Measurements from ENCODE around the gene TMEM39A.

The TMEM39A gene

DNA sequence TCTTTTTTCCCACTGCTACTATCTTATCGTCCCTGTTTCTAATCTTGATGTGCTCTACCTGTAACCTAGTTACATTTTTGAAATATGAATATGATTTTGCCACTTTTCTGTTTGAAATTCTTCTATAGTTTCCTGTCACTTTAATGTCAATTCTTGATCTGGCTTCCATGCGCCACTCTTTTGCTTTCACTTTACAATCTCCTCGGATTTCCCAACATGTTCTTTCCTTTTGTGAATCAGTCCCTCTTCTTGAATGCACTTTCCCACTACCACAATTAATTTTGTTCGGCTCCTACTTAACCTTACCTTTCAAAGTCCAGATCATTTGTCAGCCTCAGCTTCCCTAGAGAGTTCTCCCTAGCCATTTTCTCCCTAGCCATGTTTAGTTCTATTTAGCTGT is 43.2 kb upstream of the TMEM39A start:
- Histone ChIP-seq H3K9ac (ENCODE audit: low read length) (no peak overlapping the region), H2AFZ (ENCODE audit: low read depth, low read length) (no peak overlapping the region), H2BK12ac (ENCODE audit: low read length in 2 of 2) (no peak overlapping the region), H3K4me3 (ENCODE audit: insufficient read depth in 1 of 2, low read depth in 1 of 2, low read length in 2 of 2) (no peak overlapping the region), H3K27me3 (ENCODE audit: control insufficient read depth in 1 of 2, insufficient read depth in 1 of 2, low read length in 2 of 2) (no peaks in the 10 kb centered on the region), H3K14ac (ENCODE audit: low read length in 2 of 2) (no peak overlapping the region), H3K18ac (ENCODE audit: low read depth in 1 of 2, low read length in 2 of 2) (no peak overlapping the region), H3K23ac (ENCODE audit: low read length in 2 of 2) (no peak overlapping the region), H3K36me3 (ENCODE audit: control insufficient read depth in 1 of 2, insufficient read depth in 2 of 2, low read depth in 1 of 2, low read length in 2 of 2) (peaks cover 13 to 83% of the 10 kb centered on the region in 2 experiments), H2AK5ac (ENCODE audit: low read length, severe bottlenecking) (no peak overlapping the region), H3K27ac (ENCODE audit: low read length, poor library complexity, severe bottlenecking) (no peak overlapping the region), H2BK15ac (ENCODE audit: low read depth, poor library complexity, severe bottlenecking) (no peak overlapping the region), H4K91ac (ENCODE audit: low read length) (no peak overlapping the region), H3K79me1 (replicated peaks; ENCODE audit: low read length, poor library complexity, severe bottlenecking) (peaks cover 12% of the 10 kb centered on the region), H2BK5ac (ENCODE audit: low read depth, low read length, poor library complexity, severe bottlenecking) (no peak overlapping the region), H3K9me3 (ENCODE audit: control insufficient read depth, low read length) (no peaks in the 10 kb centered on the region), H3K4me2 (ENCODE audit: low read length, poor library complexity, severe bottlenecking) (no peak overlapping the region), H3K4me1 (ENCODE audit: control insufficient read depth, insufficient read depth, low read depth, low read length) (peaks cover 2% of the 10 kb centered on the region), H3K4ac (ENCODE audit: low read depth in 1 of 2, low read length in 2 of 2) (no peak overlapping the region), H4K8ac (ENCODE audit: low read length) (no peak overlapping the region), H2BK120ac (ENCODE audit: low read depth, low read length) (no peak overlapping the region)
- 99% methylated on average over 4 of the region's 4 CpGs for WGBS
- DNase-seq: no peak

DNA sequence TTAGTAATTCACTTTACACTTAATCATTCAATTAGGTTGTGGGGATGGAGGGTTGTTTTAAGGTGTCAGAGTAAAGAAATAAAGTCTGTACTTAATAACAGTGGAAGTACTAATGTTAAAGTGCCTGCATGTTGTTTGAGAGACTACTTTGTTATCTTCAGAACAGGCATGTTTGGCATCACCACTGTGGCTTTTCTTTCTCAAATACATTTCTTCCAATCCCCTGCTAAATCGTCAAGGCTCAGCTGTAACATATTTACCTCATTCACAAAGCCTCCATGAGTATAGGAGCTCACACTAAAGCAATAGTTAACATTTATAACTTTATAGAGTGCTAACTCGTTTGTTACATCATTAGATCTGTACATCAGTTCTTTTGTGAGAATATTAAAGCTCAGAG is 37.5 kb upstream of the TMEM39A start:
- Histone ChIP-seq H3K27me3 (ENCODE audit: control insufficient read depth in 1 of 2, insufficient read depth in 1 of 2, low read length in 2 of 2) (no peaks in the 10 kb centered on the region), H2AK5ac (ENCODE audit: low read length, severe bottlenecking) (no peak overlapping the region), H2BK15ac (ENCODE audit: low read depth, poor library complexity, severe bottlenecking) (no peak overlapping the region), H3K4ac (ENCODE audit: low read depth in 1 of 2, low read length in 2 of 2) (no peak overlapping the region), H3K4me2 (ENCODE audit: low read length, poor library complexity, severe bottlenecking) (peak overlapping the region; percentile 16), H3K9ac (ENCODE audit: low read length) (peak overlapping the region; percentile 100), H3K4me3 (ENCODE audit: insufficient read depth in 1 of 2, low read depth in 1 of 2, low read length in 2 of 2) (peak overlapping the region in 1 of 2 experiments; percentile 100), H3K36me3 (ENCODE audit: control insufficient read depth in 1 of 2, insufficient read depth in 2 of 2, low read depth in 1 of 2, low read length in 2 of 2) (peaks cover 6 to 43% of the 10 kb centered on the region in 2 experiments), H2BK12ac (ENCODE audit: low read length in 2 of 2) (no peak overlapping the region), H2BK120ac (ENCODE audit: low read depth, low read length) (no peak overlapping the region), H3K14ac (ENCODE audit: low read length in 2 of 2) (no peak overlapping the region), H2AFZ (ENCODE audit: low read depth, low read length) (no peak overlapping the region), H3K79me1 (replicated peaks; ENCODE audit: low read length, poor library complexity, severe bottlenecking) (peaks cover 7% of the 10 kb centered on the region), H4K91ac (ENCODE audit: low read length) (no peak overlapping the region), H3K18ac (ENCODE audit: low read depth in 1 of 2, low read length in 2 of 2) (no peak overlapping the region), H3K27ac (ENCODE audit: low read length, poor library complexity, severe bottlenecking) (no peak overlapping the region), H3K9me3 (ENCODE audit: control insufficient read depth, low read length) (no peaks in the 10 kb centered on the region), H3K4me1 (ENCODE audit: control insufficient read depth, insufficient read depth, low read depth, low read length) (peaks cover 6% of the 10 kb centered on the region), H3K23ac (ENCODE audit: low read length in 2 of 2) (no peak overlapping the region), H4K8ac (ENCODE audit: low read length) (no peak overlapping the region), H2BK5ac (ENCODE audit: low read depth, low read length, poor library complexity, severe bottlenecking) (no peak overlapping the region)
- no peak for DNase-seq
- 80% methylated on average over 1 of the region's 2 CpGs for WGBS

DNA sequence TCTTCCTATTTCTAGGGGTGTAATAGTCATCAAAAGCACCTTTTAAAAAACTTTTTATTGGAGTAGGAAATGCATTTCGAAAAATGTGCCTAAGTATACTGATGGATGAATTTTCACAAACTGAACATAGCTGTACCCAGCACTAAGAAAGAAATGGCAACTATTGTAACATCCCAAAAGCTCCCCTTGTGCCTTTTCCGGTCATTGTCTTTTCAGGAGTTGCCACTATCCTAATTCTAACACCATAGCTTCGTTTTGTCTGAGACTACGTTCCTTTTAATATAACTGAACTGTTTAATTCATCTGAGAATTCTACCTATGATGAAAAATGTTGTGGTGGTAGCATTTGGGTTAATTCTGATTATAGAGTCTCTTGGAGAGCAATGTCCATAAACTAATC is 36.9 kb upstream of the TMEM39A start:
- no peak overlapping the region for H2BK5ac ChIP-seq (ENCODE audit: low read depth, low read length, poor library complexity, severe bottlenecking)
- H2BK15ac ChIP-seq (ENCODE audit: low read depth, poor library complexity, severe bottlenecking): no peak overlapping the region
- H3K9me3 ChIP-seq (ENCODE audit: control insufficient read depth, low read length): no peaks in the 10 kb centered on the region
- peak overlapping the region; percentile 100 for H3K9ac ChIP-seq (ENCODE audit: low read length)
- H4K8ac ChIP-seq (ENCODE audit: low read length): no peak overlapping the region
- no peak overlapping the region for H3K27ac ChIP-seq (ENCODE audit: low read length, poor library complexity, severe bottlenecking)
- no peaks in the 10 kb centered on the region for H3K27me3 ChIP-seq (ENCODE audit: control insufficient read depth in 1 of 2, insufficient read depth in 1 of 2, low read length in 2 of 2)
- peaks cover 6% of the 10 kb centered on the region for H3K79me1 ChIP-seq (replicated peaks; ENCODE audit: low read length, poor library complexity, severe bottlenecking)
- H3K4me2 ChIP-seq (ENCODE audit: low read length, poor library complexity, severe bottlenecking): no peak overlapping the region
- no peak overlapping the region for H3K18ac ChIP-seq (ENCODE audit: low read depth in 1 of 2, low read length in 2 of 2)
- H3K14ac ChIP-seq (ENCODE audit: low read length in 2 of 2): no peak overlapping the region
- DNase-seq: no peak
- H3K4ac ChIP-seq (ENCODE audit: low read depth in 1 of 2, low read length in 2 of 2): no peak overlapping the region
- H2BK12ac ChIP-seq (ENCODE audit: low read length in 2 of 2): no peak overlapping the region
- H2AK5ac ChIP-seq (ENCODE audit: low read length, severe bottlenecking): no peak overlapping the region
- peaks cover 3 to 36% of the 10 kb centered on the region in 2 experiments for H3K36me3 ChIP-seq (ENCODE audit: control insufficient read depth in 1 of 2, insufficient read depth in 2 of 2, low read depth in 1 of 2, low read length in 2 of 2)
- H3K4me1 ChIP-seq (ENCODE audit: control insufficient read depth, insufficient read depth, low read depth, low read length): peaks cover 6% of the 10 kb centered on the region
- H3K23ac ChIP-seq (ENCODE audit: low read length in 2 of 2): no peak overlapping the region
- H3K4me3 ChIP-seq (ENCODE audit: insufficient read depth in 1 of 2, low read depth in 1 of 2, low read length in 2 of 2): peak overlapping the region in 1 of 2 experiments; percentile 100
- 92% methylated on average over 2 of the region's 4 CpGs for WGBS
- no peak overlapping the region for H2AFZ ChIP-seq (ENCODE audit: low read depth, low read length)
- H4K91ac ChIP-seq (ENCODE audit: low read length): no peak overlapping the region
- no peak overlapping the region for H2BK120ac ChIP-seq (ENCODE audit: low read depth, low read length)

DNA sequence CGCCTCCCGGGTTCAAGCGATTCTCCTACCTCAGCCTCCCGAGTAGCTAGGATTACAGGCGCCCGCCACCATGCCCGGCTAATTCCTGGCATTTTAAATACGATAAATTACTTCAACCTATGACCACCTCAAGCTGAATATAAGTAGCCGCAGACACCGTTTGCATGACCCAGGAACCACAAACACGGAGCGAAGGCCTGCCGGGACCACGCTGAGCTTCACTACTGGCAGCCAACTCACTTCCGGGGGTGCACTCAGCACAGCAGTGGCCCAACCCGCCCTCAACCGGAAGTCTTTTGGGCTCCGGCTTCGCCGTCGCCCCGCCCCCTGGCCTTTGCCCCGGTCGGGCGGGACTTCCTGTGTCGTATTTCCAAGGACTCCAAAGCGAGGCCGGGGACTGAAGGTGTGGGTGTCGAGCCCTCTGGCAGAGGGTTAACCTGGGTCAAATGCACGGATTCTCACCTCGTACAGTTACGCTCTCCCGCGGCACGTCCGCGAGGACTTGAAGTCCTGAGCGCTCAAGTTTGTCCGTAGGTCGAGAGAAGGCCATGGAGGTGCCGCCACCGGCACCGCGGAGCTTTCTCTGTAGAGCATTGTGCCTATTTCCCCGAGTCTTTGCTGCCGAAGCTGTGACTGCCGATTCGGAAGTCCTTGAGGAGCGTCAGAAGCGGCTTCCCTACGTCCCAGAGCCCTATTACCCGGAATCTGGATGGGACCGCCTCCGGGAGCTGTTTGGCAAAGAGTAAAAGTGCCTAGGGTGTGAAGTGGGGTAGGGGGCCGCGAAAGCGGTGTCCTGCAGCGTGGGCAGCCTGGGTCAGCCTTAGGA is 35.0 kb upstream of the TMEM39A start, which contains the start of gene TIMMDC1:
Gene TIMMDC1 (plus strand): TSS at position 362 of the 826 bp plus-strand sequence. CDS start 187 bp downstream, at position 549.
- Histone ChIP-seq H3K27ac (ENCODE audit: low read length, poor library complexity, severe bottlenecking) (peak within 1 kb of the TSS; percentile 87), H4K91ac (ENCODE audit: low read length) (peak within 1 kb of the TSS; percentile 91), H2AFZ (ENCODE audit: low read depth, low read length) (peak within 1 kb of the TSS; percentile 72), H2BK15ac (ENCODE audit: low read depth, poor library complexity, severe bottlenecking) (no peak within 1 kb of the TSS), H3K9me3 (ENCODE audit: control insufficient read depth, low read length) (no peaks in the 10 kb centered on the region), H2BK12ac (ENCODE audit: low read length in 2 of 2) (peak within 1 kb of the TSS in 1 of 2 experiments; percentile 11), H2BK5ac (ENCODE audit: low read depth, low read length, poor library complexity, severe bottlenecking) (peak within 1 kb of the TSS; percentile 68), H3K14ac (ENCODE audit: low read length in 2 of 2) (peak within 1 kb of the TSS in 1 of 2 experiments; percentile 28), H3K27me3 (ENCODE audit: control insufficient read depth in 1 of 2, insufficient read depth in 1 of 2, low read length in 2 of 2) (no peaks in the 10 kb centered on the region), H3K9ac (ENCODE audit: low read length) (peak within 1 kb of the TSS; percentile 100), H2AK5ac (ENCODE audit: low read length, severe bottlenecking) (peak within 1 kb of the TSS; percentile 14), H3K4me2 (ENCODE audit: low read length, poor library complexity, severe bottlenecking) (peak within 1 kb of the TSS; percentile 74), H3K4me1 (ENCODE audit: control insufficient read depth, insufficient read depth, low read depth, low read length) (peaks cover 6% of the 10 kb centered on the region), H4K8ac (ENCODE audit: low read length) (peak within 1 kb of the TSS; percentile 99), H2BK120ac (ENCODE audit: low read depth, low read length) (peak within 1 kb of the TSS; percentile 42), H3K4ac (ENCODE audit: low read depth in 1 of 2, low read length in 2 of 2) (peak within 1 kb of the TSS; percentile 79 to 91), H3K36me3 (ENCODE audit: control insufficient read depth in 1 of 2, insufficient read depth in 2 of 2, low read depth in 1 of 2, low read length in 2 of 2) (peaks cover 3 to 19% of the 10 kb centered on the region in 2 experiments), H3K23ac (ENCODE audit: low read length in 2 of 2) (peak within 1 kb of the TSS in 1 of 2 experiments; percentile 60), H3K18ac (ENCODE audit: low read depth in 1 of 2, low read length in 2 of 2) (peak within 1 kb of the TSS; percentile 96 to 98), H3K4me3 (ENCODE audit: insufficient read depth in 1 of 2, low read depth in 1 of 2, low read length in 2 of 2) (peak within 1 kb of the TSS; percentile 89 to 100), H3K79me1 (replicated peaks; ENCODE audit: low read length, poor library complexity, severe bottlenecking) (peaks cover 6% of the 10 kb centered on the region)
- DNase-seq: peak; percentile 97
- WGBS: under 1% methylated on average over 57 of the region's 58 CpGs
